T1000 (cell line): ENCODE results near the gene ZBTB33.
A peak's percentile ranks its signal among the peaks of the same experiment; 100 is the strongest.

Experiments used
- DNase-seq: peaks from one replicate; lab custom pipeline; 2025; ENCODE audit warnings: mixed read lengths; lab: John Stamatoyannopoulos, UW

ZBTB33 gene

GRCh38 chrX:120250522-120251271 is at the start of gene ZBTB33:
Gene ZBTB33, plus strand, starts transcription at chrX:120250812. Its CDS starts 2,604 bp downstream, at chrX:120253416.
- DNase-seq: peak; percentile 72

GRCh38 chrX:120200851-120201250 is 49.8 kb upstream of the ZBTB33 start:
- no peak for DNase-seq

GRCh38 chrX:120205816-120206753 is 44.5 kb upstream of the ZBTB33 start:
- no peak for DNase-seq

GRCh38 chrX:120207009-120207605 is 43.5 kb upstream of the ZBTB33 start:
- no peak for DNase-seq

- DNase-seq: no peak
Observed at GRCh38 chrX:120213438-120214265, 37.0 kb upstream of the ZBTB33 start.

- DNase-seq: no peak
Observed at GRCh38 chrX:120223374-120223773, 27.2 kb upstream of the ZBTB33 start.

GRCh38 chrX:120224388-120224787 is 26.2 kb upstream of the ZBTB33 start:
- no peak for DNase-seq

- no peak for DNase-seq
Observed at GRCh38 chrX:120228187-120228908, 22.3 kb upstream of the ZBTB33 start.

GRCh38 chrX:120235284-120235683 is 15.3 kb upstream of the ZBTB33 start:
- DNase-seq: no peak

GRCh38 chrX:120236687-120237479 is 13.7 kb upstream of the ZBTB33 start:
- no peak for DNase-seq

- DNase-seq: no peak
Observed at GRCh38 chrX:120238933-120239332, 11.7 kb upstream of the ZBTB33 start.

- DNase-seq: no peak
Observed at GRCh38 chrX:120242813-120243212, 7.8 kb upstream of the ZBTB33 start.

- no peak for DNase-seq
Observed at GRCh38 chrX:120244395-120244734, 6.2 kb upstream of the ZBTB33 start.

GRCh38 chrX:120244735-120245498 is 5.7 kb upstream of the ZBTB33 start:
- DNase-seq: peak; percentile 29

GRCh38 chrX:120251471-120252011 is 929 bp downstream of the ZBTB33 start:
- DNase-seq: no peak

- no peak for DNase-seq
Observed at GRCh38 chrX:120253784-120254183, 3.2 kb downstream of the ZBTB33 start.

- no peak for DNase-seq
Observed at GRCh38 chrX:120260369-120260768, 9.8 kb downstream of the ZBTB33 start.

- DNase-seq: no peak
Observed at GRCh38 chrX:120262859-120263708, 12.5 kb downstream of the ZBTB33 start.
